ENCODE data around the gene NOXRED1.

- TF ChIP-seq POLR2A (IDR thresholded peaks at IDR 0.05) (no peak), CTCF (IDR thresholded peaks at IDR 0.05) (no peak)
These were observed 18.9 kb upstream of the NOXRED1 start for GRCh38 chr14:77442196-77442595.

All from breast epithelium (tissue), 3 donors.